Tibial artery (tissue), 4 donors: ENCODE measurements around the gene MRPS27.
"Not testable (repeated sequence)": the region's sequence is repeated elsewhere in the genome, so short reads cannot be mapped to it uniquely, and the experiment has no call there.

ENCODE experiments used
- DNase-seq, 2 donors: peaks; one replicate each; pipeline ENCODE4 v3.0.0-alpha.2; 2019
- H3K27ac ChIP-seq, 2 donors: fragments of 200-600 bp; sonication (generic) in 1 of 2; 1 replicate in 1 of 2; 2 replicates in 1 of 2; pipeline ENCODE4 v1.5.1; 2018 to 2019; ENCODE audit warnings: mild to moderate bottlenecking in 1 of 2
- H3K27me3 ChIP-seq, 2 donors: fragments of 200-600 bp; sonication (generic) in 1 of 2; one replicate each; pipeline versions ENCODE4 v1.5.1 to v1.6.0; 2016 to 2019
- H3K36me3 ChIP-seq, 3 donors: fragments of 200-600 bp; sonication (generic) in 2 of 3; one replicate each; pipeline ENCODE4 v1.5.1; 2016 to 2019; ENCODE audit warnings: mild to moderate bottlenecking in 2 of 3
- H3K4me1 ChIP-seq, 4 donors: fragments of 200-600 bp; sonication (generic) in 2 of 4; 1 replicate in 3 of 4; 2 replicates in 1 of 4; pipeline ENCODE4 v1.5.1; 2016 to 2019
- H3K4me3 ChIP-seq, 2 donors: fragments of 200-600 bp; sonication (generic) in 1 of 2; 1 replicate in 1 of 2; 2 replicates in 1 of 2; pipeline ENCODE4 v1.5.1; 2018 to 2019; ENCODE audit warnings: mild to moderate bottlenecking in 2 of 2
- H3K9me3 ChIP-seq, 3 donors: fragments of 200-600 bp; sonication (generic) in 1 of 3; one replicate each; pipeline ENCODE4 v1.5.1; 2016 to 2019
- CTCF ChIP-seq, 2 experiments: fragments of 200-600 bp in 1 of 2; fragments of 450-650 bp in 1 of 2; IDR thresholded peaks; one replicate each; pipeline ENCODE4 v1.5.1; 2017 to 2019; ENCODE audit warnings: antibody characterized with exemption in 2 of 2, mild to moderate bottlenecking in 1 of 2, moderate library complexity in 1 of 2
- intact Hi-C: fragments of 100-400 bp; cut with DNase I; formaldehyde crosslinking; loops from one replicate; pipeline ENCODE4 v1.15.0; 2023; ENCODE audit warnings: low total_unique reads

MRPS27 gene

GRCh38 chr5:72328172-72328571 lies 8.1 kb upstream of the MRPS27 start:
- no peak overlapping the region for H3K27ac ChIP-seq
- no peak for TF ChIP-seq CTCF (IDR thresholded peaks at IDR 0.05)
- peaks cover 20 to 61% (median 24%) of the 10 kb centered on the region in 3 donors for H3K36me3 ChIP-seq
- intact Hi-C loops = no loop called here
- peaks cover 0 to 3% (median 0%) of the 10 kb centered on the region in 4 donors for H3K4me1 ChIP-seq
- H3K9me3 ChIP-seq = no peaks in the 10 kb centered on the region
- no peak for DNase-seq
- no peak overlapping the region for H3K4me3 ChIP-seq
- no peaks in the 10 kb centered on the region for H3K27me3 ChIP-seq

GRCh38 chr5:72326306-72326649 lies 6.2 kb upstream of the MRPS27 start:
- peaks cover 13 to 58% (median 24%) of the 10 kb centered on the region in 3 donors for H3K36me3 ChIP-seq

GRCh38 chr5:72325566-72326305 lies 5.7 kb upstream of the MRPS27 start:
- no peak for TF ChIP-seq CTCF (IDR thresholded peaks at IDR 0.05)
- Histone ChIP-seq H3K27me3 (no peaks in the 10 kb centered on the region), H3K27ac (no peak overlapping the region), H3K4me3 (no peak overlapping the region), H3K36me3 (peaks cover 10 to 53% (median 24%) of the 10 kb centered on the region in 3 donors), H3K4me1 (peaks cover 0 to 7% (median 5%) of the 10 kb centered on the region in 4 donors), H3K9me3 (no peaks in the 10 kb centered on the region)
- no peak for DNase-seq
- intact Hi-C loops = no loop called here

More at GRCh38 chr5:72326306-72326649, 6.2 kb upstream of the MRPS27 start:
- intact Hi-C loops = no loop called here
- TF ChIP-seq CTCF (IDR thresholded peaks at IDR 0.05) = no peak
- DNase-seq = no peak
- no peaks in the 10 kb centered on the region for H3K9me3 ChIP-seq
- no peak overlapping the region for H3K4me3 ChIP-seq
- H3K27ac ChIP-seq = no peak overlapping the region
- H3K27me3 ChIP-seq = no peaks in the 10 kb centered on the region
- peaks cover 0 to 3% (median 0%) of the 10 kb centered on the region in 4 donors for H3K4me1 ChIP-seq

GRCh38 chr5:72324189-72324825 lies 4.3 kb upstream of the MRPS27 start:
- Histone ChIP-seq H3K4me3 (no peak overlapping the region), H3K27ac (no peak overlapping the region), H3K4me1 (peaks cover 0 to 12% (median 7%) of the 10 kb centered on the region in 4 donors), H3K9me3 (no peaks in the 10 kb centered on the region), H3K27me3 (no peaks in the 10 kb centered on the region), H3K36me3 (peaks cover 10 to 46% (median 18%) of the 10 kb centered on the region in 3 donors)
- intact Hi-C loops = no loop called here
- TF ChIP-seq CTCF (IDR thresholded peaks at IDR 0.05) = no peak
- no peak for DNase-seq

- H3K4me3 ChIP-seq = peak overlapping the region; percentile 65 to 87
- intact Hi-C loops = loop anchor here (5.0 kb wide), 1 partner anchor 307 kb away; no protein-coding TSS in a partner anchor
- H3K9me3 ChIP-seq, H3K27me3 ChIP-seq, DNase-seq: not testable (repeated sequence)
- peaks cover 0 to 22% (median 0%) of the 10 kb centered on the region in 3 donors for H3K36me3 ChIP-seq
- H3K4me1 ChIP-seq = peaks cover 0 to 22% (median 12%) of the 10 kb centered on the region in 4 donors
- peak overlapping the region; percentile 80 for H3K27ac ChIP-seq
Observed at GRCh38 chr5:72319435-72319975, 535 bp downstream of the MRPS27 start.
